GM19239 (cell line): Measurements from ENCODE around the gene NTNG1.
"Not testable (repeated sequence)": the region's sequence is repeated elsewhere in the genome, so short reads cannot be mapped to it uniquely, and the experiment has no call there.

ENCODE experiments used
- DNase-seq: peaks from one replicate; pipeline ENCODE4 v3.0.0; 2011; ENCODE audit warnings: low spot score; ENCODE audit not compliant: insufficient read length
- FAIRE-seq: peaks from 2 replicates; lab custom pipeline; 2011; peaks lifted over from hg19 to GRCh38; lab: Jason Lieb, UNC

NTNG1 gene

DNA sequence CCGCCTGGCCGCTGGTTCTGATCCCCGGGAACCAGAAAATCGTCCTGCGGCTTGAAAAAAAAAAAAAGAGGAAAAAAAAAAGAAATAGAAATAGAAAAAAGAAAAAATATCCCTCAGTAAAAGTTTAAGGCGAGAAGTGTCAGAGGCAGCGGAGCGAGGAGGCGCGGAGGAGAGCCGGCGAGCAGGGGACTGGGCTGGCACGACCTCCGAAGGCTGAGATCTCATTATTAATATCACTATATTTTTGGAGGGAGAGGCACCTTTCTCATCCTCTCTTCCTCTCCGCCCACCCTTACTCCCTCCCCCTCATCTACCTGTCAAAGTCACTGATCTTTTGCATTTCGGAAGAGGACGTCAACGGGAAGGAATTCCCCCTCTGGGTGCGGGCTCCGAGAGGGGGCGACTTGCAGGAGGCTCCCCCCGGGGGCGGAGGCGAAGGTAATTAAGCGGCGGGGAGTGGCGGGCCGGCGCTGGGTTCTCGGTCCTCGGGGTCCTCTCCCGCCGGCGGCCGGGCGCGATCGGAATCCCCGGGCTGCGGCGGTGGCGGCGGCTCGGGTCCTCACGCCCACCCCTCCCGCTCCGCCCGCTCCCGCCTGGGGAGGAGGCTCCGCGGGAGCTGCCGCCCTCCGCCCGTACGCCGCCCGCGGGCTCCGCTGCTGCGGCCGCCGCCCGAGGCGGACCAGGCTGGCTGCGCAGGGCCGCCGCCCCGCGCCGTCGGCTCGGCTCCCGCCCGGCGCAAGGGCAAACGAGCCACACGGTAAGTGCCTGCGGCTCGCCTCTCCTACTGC is at the start of gene NTNG1:
Gene NTNG1 (plus strand): TSS at position 337 of the 788 bp plus-strand sequence.
- FAIRE-seq (no peak), DNase-seq (no peak)

DNA sequence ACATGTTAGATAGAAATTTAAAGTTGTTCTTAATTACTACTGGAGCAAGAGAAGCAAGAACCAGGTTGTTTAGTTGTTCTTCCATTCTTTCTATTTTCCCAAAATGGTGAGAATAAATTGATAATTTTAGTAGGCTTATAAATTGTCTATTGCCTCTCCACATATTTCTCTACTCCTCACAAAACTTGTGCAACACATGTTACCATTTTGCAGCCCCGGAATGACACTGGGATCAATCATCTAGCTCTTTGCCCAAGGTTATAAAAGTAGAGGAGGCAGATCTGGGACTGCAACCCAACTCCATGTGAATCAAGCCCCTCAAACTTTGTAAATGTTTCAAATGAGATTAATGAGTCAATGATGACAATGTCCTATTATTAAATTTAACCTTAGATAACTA is 49.4 kb upstream of the NTNG1 start:
- DNase-seq (no peak), FAIRE-seq (no peak)

DNA sequence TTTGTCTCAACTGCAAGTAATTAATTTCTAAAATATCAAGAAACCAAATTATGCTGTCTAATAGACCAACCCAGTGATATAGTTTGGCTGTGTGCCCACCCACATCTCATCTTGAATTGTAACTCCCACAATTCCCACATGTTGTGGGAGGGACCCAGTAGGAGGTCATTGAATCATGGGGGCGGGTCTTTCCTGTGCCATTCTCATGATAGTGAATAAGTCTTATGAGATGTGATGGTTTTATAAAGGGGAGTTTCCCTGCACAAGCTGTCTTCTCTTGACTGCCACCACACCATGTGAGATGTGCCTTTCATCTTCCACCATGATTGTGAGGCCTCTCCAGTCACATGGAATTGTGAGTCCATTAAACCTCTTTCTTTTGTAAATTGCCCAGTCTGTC is 47.4 kb upstream of the NTNG1 start:
- FAIRE-seq, DNase-seq: not testable (repeated sequence)

DNA sequence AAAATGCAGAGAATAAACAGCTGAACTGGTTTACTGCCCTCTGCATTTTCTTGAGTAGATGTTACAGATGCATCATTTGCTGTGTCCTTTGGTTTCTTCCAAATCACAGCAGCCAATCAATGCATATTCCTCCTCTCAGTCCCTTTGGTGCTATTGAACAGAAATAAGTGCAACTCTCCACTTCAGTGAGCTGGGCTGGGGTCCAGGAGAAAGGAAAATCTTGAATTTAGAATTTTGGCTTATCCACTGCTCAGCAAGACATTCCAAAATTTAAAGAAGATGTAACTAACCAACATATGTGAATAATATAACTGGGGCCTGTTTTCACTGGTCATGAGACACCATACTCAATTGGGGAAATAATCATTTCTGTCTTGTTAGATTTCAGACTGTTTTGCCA is 45.2 kb upstream of the NTNG1 start:
- DNase-seq: no peak
- FAIRE-seq: no peak

DNA sequence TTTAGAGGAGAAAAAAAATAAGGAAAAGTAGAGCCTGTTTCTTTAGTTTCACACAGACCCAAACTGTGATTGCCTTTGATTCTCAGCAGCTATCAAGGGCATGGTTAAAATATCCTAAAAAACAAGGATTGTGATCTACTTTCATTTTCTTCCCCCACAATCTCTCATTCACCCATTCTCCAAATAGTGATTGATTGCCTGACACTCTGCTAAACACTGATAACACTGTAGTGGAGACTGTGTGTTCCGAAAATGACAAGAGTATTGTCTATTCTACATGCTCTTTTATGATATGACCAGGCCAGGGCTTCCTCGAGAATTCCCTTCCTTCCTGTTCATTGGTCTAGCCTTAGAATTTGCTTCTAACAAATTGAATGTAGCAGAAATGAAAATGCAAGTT is 44.1 kb upstream of the NTNG1 start:
- FAIRE-seq: no peak
- no peak for DNase-seq

DNA sequence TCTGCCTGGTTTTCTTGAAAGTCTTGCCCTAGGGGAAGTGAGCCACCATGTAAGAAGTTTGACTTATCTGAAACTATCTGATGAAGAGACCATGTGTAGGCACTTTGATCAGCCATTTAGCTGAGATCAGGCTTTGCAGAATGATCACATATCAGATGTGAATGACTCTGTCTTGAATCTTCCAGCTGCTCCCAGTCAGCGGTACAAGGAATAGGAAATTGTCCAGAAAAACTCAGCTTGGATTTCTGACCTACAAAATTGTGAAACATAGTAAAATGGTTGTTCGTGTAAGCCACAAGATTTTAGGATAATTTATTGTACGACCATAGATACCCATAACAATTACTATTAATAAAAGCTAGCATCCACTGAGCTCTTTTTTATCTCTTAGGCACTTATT is 41.9 kb upstream of the NTNG1 start:
- FAIRE-seq (no peak), DNase-seq (no peak)

DNA sequence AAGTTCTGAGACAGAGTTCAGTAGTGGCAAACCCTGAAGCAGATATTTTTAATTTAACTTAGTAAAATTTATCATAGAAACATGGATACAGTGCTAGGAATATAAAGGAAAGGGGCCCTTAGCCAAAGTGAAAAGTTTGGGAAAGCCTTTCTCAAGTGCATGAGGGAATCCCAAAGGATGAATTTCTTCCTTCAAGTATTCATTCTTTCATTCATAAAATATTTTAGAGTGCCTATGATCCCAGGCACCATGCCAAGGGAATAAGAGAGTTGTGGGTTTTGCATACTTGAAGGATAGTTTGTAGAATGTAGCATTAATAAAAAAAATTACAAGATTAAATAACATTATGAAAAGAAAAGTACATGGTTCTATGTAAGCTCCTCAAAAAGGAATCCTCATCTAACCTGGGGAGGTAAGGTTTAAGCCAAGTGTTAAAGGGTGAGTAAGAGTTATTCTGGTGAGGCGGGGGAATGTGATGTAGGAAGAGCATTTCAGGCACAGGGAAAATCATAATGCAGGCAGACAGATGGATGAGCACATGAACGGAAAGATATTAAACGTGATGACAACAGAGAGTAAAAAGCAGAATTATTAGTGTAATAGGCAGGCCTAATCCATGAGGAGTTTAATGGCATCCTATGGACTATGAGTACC is 40.4 kb upstream of the NTNG1 start:
- FAIRE-seq (no peak), DNase-seq (no peak)

DNA sequence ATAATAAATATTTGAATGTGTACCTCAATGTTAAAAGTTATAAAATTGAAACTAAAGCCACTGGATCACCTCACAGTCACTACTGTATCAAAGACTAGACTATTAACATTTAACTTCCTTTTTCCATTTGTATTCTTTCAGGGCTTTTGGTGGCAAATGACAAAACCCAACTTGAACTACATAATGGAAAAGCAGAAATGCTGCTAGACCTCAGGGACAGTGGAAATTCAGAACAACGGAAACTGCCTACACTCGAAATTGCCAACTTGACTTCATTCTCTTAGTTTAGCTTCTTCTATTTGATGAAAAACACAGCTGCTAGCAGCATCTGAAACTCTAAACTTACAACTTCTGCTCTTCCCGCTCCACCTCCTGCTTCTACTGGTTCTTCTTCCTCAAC is 34.9 kb upstream of the NTNG1 start:
- no peak for DNase-seq
- no peak for FAIRE-seq

DNA sequence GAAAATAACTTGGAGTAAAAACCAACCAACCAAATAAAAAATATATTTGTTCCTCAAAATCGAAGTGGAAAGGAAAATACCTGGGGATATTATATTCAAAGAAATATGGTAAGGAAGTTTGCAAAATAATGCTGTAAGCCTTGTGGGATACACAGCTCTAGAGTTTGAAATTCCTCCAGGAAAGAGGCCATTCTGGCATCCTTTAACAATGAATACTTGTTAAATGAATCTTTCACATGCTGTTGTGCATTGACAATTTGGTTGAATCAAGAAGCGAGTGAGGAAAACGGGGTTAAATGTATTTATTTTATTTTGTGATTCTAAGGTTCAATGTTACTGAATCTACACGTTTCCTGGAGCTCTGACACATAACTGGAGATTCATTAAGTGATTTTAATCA is 30.5 kb upstream of the NTNG1 start:
- DNase-seq (no peak), FAIRE-seq (no peak)

DNA sequence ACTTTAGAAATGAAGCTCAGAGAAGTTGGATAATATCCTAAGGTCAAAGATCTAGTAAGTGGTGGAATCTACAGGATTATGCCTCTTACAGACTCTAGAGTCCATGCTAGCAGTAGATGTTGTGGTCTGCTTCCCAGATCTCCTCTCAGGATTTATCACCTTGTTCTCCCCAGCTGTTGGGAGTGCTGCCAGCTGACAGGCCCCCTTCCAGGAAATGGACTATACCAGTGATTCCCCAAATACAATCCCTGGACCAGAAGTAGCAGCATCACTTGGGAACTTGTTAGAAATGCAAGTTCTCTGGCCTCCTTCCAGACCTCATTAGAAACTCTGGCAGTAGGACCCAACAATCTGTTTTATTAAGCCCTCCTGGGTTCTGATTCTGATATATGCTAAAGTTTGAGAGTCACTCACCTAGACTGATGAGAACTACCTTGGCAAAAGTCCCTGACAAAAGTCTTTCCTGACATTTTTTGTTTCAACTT is 24.5 kb upstream of the NTNG1 start:
- no peak for DNase-seq
- no peak for FAIRE-seq

DNA sequence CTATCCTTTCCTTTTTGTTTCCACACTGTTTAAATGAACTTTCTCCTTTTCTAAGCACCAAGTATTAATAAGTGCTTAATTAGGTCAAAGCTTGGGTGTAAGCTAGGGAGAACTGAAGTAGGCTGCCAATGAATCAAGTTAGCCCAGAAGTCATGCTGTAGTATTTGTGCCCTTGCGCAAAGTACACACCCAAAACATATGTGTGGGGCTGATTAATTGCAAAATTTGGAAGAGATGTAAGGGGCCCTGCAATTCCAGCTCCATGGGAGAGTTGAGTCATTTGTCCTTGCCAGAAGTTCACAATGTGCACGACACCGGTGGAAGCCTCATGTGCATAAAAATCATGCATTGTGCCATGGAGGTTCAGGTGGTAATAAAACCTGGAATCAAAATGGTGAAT is 18.6 kb upstream of the NTNG1 start:
- DNase-seq (no peak), FAIRE-seq (no peak)

DNA sequence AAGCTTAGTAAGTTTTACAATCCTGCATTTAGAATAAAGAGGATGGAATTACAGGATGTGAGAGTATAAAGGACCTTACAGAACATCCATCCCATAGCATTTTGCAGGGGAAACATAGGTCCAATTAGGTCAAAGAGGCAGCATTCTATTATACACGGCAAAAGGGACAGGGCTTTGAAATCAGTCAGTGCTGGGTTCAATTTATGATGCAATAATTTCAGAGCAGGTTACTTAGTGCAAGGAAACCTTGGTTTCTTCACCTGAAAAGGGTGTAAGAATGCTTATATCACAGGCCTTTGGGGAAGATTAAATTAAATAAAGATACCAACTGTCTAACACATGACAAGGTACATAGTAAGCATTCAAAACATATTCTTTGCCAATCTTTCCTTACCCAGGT is 17.1 kb upstream of the NTNG1 start:
- DNase-seq: no peak
- FAIRE-seq: no peak

DNA sequence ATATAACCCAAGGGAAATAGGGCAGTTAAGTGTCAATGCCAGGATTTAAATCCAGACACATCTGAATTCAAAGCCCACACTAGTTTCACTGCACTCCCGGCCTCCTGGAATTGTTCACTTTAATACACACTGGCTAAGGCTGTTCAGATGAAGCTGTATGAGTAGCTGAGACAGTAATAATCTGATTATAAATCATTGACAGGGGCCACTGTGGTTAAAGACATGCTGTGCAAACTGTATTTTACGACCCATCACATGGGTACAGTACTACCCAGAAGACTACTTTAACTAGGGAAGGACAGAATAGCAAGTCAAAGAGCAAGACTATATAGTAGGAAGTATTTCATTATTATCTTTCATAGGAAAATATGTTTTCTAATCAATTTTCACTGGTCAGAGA is 16.1 kb upstream of the NTNG1 start:
- FAIRE-seq: no peak
- DNase-seq: no peak

DNA sequence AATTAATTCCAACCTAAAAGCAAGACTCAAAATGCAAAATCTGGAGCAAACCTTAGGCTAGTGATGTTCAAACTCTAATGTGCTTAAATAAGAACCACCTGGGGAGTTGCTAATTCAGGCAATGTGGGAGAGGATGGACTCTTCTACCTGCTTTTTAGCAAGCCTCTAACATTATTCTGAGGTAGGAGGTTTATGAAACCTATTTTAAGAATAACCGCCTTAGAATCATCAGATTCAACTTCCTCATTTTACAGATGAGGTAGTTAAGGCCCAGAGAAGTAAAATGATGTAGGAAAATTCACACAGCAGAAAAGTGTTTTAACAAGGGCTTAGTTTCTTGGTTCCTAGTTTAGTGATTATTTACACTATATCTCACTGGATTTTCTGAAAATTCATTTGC is 8.6 kb upstream of the NTNG1 start:
- no peak for DNase-seq
- no peak for FAIRE-seq

DNA sequence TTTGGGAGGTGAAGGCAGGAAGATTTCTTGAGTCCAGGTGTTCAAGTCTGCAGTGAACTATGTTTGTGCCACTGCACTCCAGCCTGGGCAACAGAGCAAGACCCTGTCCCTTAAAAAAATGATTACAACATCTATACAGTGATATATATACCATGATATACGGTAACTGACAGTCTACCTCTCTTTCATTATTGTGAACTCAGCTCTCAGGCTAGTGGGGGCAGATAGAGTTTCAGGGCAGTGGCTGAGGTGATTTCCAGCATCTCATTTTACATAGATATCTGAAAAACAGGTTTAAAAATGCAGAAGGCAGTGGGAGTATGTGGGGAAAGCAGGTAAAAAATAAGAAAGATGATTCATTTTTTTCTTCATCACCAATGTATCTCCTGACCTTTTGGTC is 8.1 kb upstream of the NTNG1 start:
- peak; percentile 48 for FAIRE-seq
- no peak for DNase-seq

DNA sequence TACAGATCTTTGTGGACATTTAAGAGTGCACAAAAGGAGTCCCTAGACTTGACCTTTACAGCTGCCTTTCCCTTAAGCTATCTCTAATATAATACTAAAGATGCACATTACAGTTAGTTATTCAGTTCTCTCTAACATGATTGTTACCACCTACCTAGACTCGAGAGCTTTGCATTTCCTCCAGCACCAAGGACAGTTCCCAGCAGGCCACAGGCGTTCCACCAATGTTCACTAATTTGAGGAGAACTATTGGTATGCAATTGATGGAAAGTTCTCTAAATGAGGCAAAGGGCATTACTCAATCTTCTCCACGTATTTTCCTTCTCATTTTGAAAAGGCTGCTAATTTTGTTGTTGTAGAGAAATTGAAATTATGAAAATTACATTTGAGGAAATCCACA is 5.4 kb upstream of the NTNG1 start:
- DNase-seq (no peak), FAIRE-seq (no peak)

DNA sequence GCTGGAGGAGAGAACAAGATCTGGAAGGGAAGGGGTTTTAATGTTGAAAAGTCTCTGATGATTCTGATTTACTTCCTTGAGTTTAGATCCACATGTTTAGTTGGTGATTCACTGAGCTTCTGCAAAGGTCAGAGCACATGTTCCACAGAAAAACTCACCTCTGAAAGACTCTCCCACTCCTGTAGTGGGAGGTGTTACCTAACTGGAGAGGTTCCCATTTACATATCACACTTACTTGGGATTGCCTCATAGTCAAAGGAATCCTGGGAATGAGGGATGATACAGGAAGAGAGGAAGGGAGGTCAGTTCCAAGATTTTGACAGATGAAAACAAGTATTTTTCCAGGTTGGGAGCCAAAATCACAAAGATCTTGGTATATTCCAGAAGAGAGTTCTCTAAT is 2.7 kb upstream of the NTNG1 start:
- no peak for DNase-seq
- FAIRE-seq: no peak

DNA sequence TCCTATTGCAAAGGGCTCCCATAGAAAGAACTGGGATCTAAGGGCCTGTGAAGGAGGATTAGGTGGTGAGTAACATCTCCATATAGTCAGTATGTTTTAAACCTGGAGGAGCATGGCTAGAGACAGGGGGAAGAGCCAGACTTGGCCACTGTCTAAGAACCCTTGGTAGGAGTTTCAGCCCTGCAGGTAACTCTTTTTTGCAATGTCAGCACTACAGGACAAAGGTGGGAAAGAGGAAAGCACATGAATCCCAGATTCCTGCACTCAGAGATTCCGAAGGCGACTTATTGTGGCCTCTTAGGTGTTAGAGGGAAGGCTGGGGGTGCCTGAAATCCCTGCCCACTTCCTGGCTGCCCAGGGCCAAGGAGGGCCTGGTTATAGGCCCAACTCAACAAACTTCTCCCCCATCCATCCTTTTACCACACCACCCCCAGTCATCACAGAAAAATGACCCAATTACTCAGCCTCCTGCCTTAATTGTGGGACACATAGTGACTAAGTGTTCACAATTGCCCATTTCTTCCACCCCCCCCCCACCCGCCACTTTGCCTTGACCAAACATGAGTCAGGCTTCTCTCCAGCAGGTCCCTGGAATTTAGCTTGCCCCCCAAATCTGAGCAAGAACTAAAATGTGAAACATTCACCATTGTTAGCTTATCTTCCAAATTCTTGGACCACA is 1.9 kb upstream of the NTNG1 start:
- no peak for DNase-seq
- FAIRE-seq: no peak

DNA sequence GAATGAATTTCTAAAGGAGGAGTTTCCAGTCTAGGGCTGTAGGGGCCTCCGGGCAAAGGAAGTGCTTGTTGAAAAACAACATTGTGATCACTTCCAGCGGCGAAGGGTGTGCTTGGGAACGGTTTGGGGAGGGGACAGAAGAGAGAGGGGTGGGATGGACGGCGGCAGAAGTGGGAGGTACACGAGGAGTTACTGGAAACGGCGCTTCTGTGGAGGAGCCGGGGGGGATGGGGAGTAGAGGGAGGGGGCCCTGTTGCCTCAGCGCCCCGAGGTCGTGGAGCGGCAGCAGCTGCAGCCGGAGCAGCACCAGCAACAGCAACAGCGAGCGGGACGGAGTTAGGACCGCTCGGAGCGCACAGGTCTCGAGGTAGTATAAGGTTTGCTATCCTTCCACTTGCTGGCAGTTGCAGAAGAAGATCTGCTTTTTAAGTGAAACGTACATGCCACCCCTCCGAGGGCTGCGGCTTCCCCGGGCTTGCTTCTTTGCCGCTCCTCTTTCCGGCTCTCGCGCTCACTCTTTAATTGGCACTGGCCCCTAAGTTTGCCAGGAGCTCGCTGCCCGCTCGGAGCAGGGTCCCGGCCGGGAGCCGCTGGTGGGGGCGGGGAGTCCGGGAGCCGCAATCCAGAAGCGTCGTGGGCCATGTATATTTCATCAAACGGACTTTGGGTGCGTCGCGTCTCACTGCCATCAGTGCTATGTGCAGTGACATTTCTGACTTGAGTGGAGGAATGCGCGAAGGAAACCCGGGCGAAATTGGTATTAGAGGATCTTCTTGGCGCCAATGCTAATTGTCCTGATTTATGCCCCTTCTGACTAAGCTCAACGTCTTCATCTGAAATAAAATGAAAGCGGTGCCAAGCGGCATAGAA is 771 bp upstream of the NTNG1 start:
- FAIRE-seq (no peak), DNase-seq (no peak)

DNA sequence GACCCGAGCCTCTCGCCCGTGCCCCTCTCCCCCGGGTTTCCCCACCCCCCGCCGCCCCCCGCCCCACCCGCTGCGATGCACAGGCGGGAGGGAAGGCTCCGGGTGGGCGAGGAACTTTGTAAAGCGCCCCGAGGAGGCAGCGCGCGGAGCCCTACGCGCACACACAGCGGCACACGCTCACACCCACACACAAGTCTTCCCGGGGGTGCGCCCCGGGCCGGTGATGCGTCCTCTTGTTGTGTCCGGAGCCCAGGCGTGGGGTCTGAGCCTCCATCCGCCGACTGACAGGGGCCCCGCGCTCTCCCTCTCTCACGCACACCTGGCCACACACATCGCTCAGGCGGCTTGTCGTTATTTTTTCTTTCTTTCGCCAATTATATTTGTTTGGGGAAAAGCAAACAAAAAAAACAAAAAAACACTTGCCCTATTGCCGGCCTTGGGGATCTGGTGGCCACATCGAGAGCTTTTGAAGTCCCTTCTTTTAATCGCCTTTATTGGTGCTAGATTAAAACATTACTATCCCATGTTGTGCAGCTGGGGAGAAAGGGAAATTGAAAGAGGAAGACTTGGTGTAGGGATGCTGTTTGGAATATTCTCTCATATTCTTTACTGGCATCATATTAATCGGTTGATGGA is 770 bp downstream of the NTNG1 start:
- no peak for FAIRE-seq
- DNase-seq: no peak
